Endodermal cell (in vitro differentiated cells): ENCODE data around the gene PTPN21. TPM values are rescaled to one million over a fixed set of nuclear protein-coding genes. Genes with fewer than 3 reads are reported as not detected.
A peak's percentile ranks its signal among the peaks of the same experiment; 100 is the strongest.

Experiments used
- DNase-seq: peaks from one replicate; pipeline ENCODE4 v3.0.0-alpha.2; 2017
- H3K27ac ChIP-seq: 2 replicates; pipeline ENCODE4 v1.5.1; 2013; ENCODE audit warnings: mild to moderate bottlenecking, low read depth, low read length, moderate library complexity
- H3K27me3 ChIP-seq: 2 replicates; pipeline ENCODE4 v1.6.1; 2013; ENCODE audit warnings: mild to moderate bottlenecking, low read length, moderate library complexity; ENCODE audit not compliant: insufficient read depth, control insufficient read depth, poor library complexity, severe bottlenecking
- H3K36me3 ChIP-seq: 2 replicates; pipeline ENCODE4 v1.7.0; 2013; ENCODE audit warnings: mild to moderate bottlenecking, low read length, moderate library complexity; ENCODE audit not compliant: control insufficient read depth, insufficient read depth
- H3K4me1 ChIP-seq: one replicate; pipeline ENCODE4 v1.7.0; 2013; ENCODE audit warnings: low read length; ENCODE audit not compliant: control insufficient read depth, insufficient read depth
- H3K4me3 ChIP-seq: 2 replicates; pipeline ENCODE4 v1.5.1; 2013; ENCODE audit warnings: mild to moderate bottlenecking, low read length, moderate library complexity
- H3K9ac ChIP-seq: 2 replicates; pipeline ENCODE4 v1.6.1; 2013; ENCODE audit warnings: mild to moderate bottlenecking, low read length, moderate library complexity; ENCODE audit not compliant: poor library complexity, severe bottlenecking; ENCODE audit errors: extremely low read depth
- H3K9me3 ChIP-seq: 2 replicates; pipeline ENCODE4 v1.6.1; 2013; ENCODE audit warnings: mild to moderate bottlenecking, low read length, moderate library complexity; ENCODE audit not compliant: control insufficient read depth
- H3K27ac Mint-ChIP-seq: 2 replicates; pipeline ENCODE4 v1.8.0; 2020; ENCODE audit warnings: mixed read lengths
- H3K27me3 Mint-ChIP-seq: 2 replicates; pipeline ENCODE4 v1.8.0; 2021; ENCODE audit warnings: mild to moderate bottlenecking, mixed read lengths; ENCODE audit not compliant: insufficient read depth
- H3K36me3 Mint-ChIP-seq: 2 replicates; pipeline ENCODE4 v1.8.0; 2020; ENCODE audit warnings: low read depth, mixed read lengths
- H3K4me1 Mint-ChIP-seq: 2 replicates; pipeline ENCODE4 v1.8.0; 2020; ENCODE audit warnings: mixed read lengths
- H3K4me3 Mint-ChIP-seq: 2 replicates; pipeline ENCODE4 v1.8.0; 2020; ENCODE audit warnings: mild to moderate bottlenecking, moderate library complexity, mixed read lengths
- H3K9me3 Mint-ChIP-seq: 2 replicates; pipeline ENCODE4 v1.8.0; 2020; ENCODE audit warnings: mild to moderate bottlenecking, mixed read lengths
- WGBS, 2 experiments: methylation state at CpG; one replicate each; pipeline versions ENCODE4 v1.1.5 to v1.1.7; 2013; ENCODE audit warnings: missing lambda C conversion rate in 2 of 2, mixed read lengths in 1 of 2; ENCODE audit not compliant: insufficient coverage in 1 of 2, insufficient read length in 1 of 2; 5-methylcytosine and 5-hydroxymethylcytosine counted together
- long read RNA-seq, 4 experiments: library from polyadenylated mRNA in 2 of 4; library from RNA in 1 of 4; library from capped mRNA in 1 of 4; stranded (forward) in 3 of 4; unstranded in 1 of 4; transcript quantifications; one replicate each; pipeline ENCODE4 v2.0.0, GENCODE V29; 2020 to 2021; ENCODE audit warnings: inconsistent platforms in 1 of 4
- polyA plus RNA-seq, 2 experiments: library from polyadenylated mRNA; stranded (reverse); fragments of 50-300 nt; gene quantifications; one replicate each; pipeline ENCODE4 v1.2.3, GENCODE V29; 2013
- total RNA-seq, 2 donors: library from RNA; stranded (reverse); fragmentation: NEBNext Ultra II Directional in 1 of 2; extraction: Animal tissue kit (Norgen Biotek cat#: 25700) in 1 of 2; gene quantifications; 2 replicates in 1 of 2; 3 replicates in 1 of 2; pipeline ENCODE4 v1.2.1, GENCODE V29; 2021
- TF ChIP-seq, protein P1 (sequence below): fragments of 200-600 bp; sonication (generic); conservative IDR thresholded peaks from 2 replicates; pipeline ENCODE4 v1.5.0; 2021; ENCODE audit warnings: antibody characterized with exemption, mild to moderate bottlenecking

Gene PTPN21
- total RNA-seq = 10 to 100 TPM; 23.8 to 45.5 TPM
- polyA plus RNA-seq (2013, experiment 1 of 2) = 15.0 TPM
- 15.1 TPM for polyA plus RNA-seq (2013, experiment 2 of 2)
- long read RNA-seq, experiment 1, full-length matches to known transcripts = 1 of 16 reads
- long read RNA-seq, experiment 1, partial matches to known transcripts = 4 of 16 reads
- long read RNA-seq, experiment 1, other reads (novel, unspliced or antisense) = 11 of 16 reads
- long read RNA-seq, experiment 2, full-length matches to known transcripts = 29 of 61 reads
- long read RNA-seq, experiment 2, partial matches to known transcripts = 18 of 61 reads
- long read RNA-seq, experiment 2, other reads (novel, unspliced or antisense) = 14 of 61 reads
- long read RNA-seq, experiment 3, partial matches to known transcripts = 5 of 6 reads
- long read RNA-seq, experiment 3, other reads (novel, unspliced or antisense) = 1 of 6 reads
- long read RNA-seq, experiment 4, partial matches to known transcripts = 2 of 5 reads
- long read RNA-seq, experiment 4, other reads (novel, unspliced or antisense) = 3 of 5 reads

DNA sequence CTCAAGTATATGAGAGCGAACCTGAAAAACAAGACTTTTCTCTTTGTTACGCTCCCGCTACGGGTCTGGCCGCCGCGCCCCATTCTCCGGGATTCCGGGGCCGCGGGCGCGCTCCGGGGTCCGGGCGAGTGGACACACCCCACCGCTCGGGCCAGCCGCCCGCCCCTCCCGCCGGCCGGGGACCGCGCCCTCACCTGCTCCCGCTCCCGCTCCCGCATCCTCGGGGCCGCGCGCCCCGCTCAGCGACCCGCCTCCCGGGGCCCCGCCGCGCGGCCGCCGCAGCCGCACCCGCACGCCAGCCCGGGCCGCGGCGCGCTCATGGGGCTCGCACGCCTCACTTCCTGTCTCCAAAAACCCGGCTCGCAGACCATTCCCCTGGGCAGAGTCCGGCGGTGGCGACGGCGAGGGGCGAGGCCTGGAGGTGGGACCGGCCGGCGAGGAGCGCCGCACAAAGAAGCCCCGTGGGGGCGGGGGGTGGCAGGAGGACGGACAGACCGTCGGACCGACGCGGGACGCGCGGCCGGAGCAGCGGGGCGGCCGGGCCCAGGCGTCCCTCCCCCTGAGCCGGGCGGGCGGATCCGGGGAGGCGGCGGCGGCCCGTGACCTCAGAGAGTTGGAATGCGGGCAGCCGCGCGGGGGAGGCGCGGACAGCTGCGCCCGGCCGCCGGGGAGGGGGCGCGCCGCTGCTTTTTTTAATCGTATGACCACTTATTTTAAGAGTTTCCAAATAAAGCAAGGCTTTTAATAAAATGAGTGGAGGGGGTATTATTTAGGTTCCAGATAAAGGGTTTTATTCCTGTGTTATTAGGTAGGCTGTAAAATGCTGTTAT lies at the start of gene PTPN21:
PTPN21 (minus strand) TSS at position 551 of the 830 bp plus-strand sequence. CDS start 4,590 bp downstream, outside the sequence.
- H3K27me3 Mint-ChIP-seq = no peaks in the 10 kb centered on the region
- peak within 1 kb of the TSS; percentile 95 for H3K27ac Mint-ChIP-seq
- TF ChIP-seq, protein P1, sequence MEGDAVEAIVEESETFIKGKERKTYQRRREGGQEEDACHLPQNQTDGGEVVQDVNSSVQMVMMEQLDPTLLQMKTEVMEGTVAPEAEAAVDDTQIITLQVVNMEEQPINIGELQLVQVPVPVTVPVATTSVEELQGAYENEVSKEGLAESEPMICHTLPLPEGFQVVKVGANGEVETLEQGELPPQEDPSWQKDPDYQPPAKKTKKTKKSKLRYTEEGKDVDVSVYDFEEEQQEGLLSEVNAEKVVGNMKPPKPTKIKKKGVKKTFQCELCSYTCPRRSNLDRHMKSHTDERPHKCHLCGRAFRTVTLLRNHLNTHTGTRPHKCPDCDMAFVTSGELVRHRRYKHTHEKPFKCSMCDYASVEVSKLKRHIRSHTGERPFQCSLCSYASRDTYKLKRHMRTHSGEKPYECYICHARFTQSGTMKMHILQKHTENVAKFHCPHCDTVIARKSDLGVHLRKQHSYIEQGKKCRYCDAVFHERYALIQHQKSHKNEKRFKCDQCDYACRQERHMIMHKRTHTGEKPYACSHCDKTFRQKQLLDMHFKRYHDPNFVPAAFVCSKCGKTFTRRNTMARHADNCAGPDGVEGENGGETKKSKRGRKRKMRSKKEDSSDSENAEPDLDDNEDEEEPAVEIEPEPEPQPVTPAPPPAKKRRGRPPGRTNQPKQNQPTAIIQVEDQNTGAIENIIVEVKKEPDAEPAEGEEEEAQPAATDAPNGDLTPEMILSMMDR = no peak
- Histone ChIP-seq H3K27me3 (no peaks in the 10 kb centered on the region), H3K4me1 (peaks cover 5% of the 10 kb centered on the region), H3K4me3 (peak within 1 kb of the TSS; percentile 85), H3K27ac (peak within 1 kb of the TSS; percentile 86), H3K9me3 (no peaks in the 10 kb centered on the region), H3K36me3 (peaks cover 16% of the 10 kb centered on the region), H3K9ac (peak within 1 kb of the TSS; percentile 91)
- WGBS, 2 experiments = 0% methylated on average over 103 of the region's 103 CpGs; no CpG with 5 or more reads in 1 of the 2 experiments
- no peaks in the 10 kb centered on the region for H3K9me3 Mint-ChIP-seq
- no peaks in the 10 kb centered on the region for H3K36me3 Mint-ChIP-seq
- peak; percentile 91 for DNase-seq
- peaks cover 22% of the 10 kb centered on the region for H3K4me1 Mint-ChIP-seq
- peak within 1 kb of the TSS; percentile 81 for H3K4me3 Mint-ChIP-seq

DNA sequence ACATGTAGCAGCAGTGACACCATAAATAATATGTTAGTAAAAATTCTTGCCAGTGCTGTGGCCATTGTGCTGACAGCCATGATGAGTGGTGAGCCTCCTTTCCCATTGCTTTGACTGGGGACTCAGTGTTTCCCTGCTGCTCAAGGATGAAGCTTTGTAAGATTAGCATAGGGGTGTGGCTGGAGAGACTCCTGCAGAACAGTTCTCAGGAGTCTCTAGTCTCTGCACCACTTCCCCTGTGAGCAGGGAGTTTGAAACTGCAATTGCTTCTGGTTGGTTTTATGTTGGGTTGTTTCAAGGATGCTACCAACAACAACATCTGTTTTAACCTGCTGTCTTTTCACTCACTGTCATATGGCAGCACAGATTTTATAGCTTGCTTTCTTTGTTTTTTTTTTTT lies 49.4 kb upstream of the PTPN21 start:
- no peak overlapping the region for H3K27ac Mint-ChIP-seq
- no peak for DNase-seq
- Histone ChIP-seq H3K4me3 (no peak overlapping the region), H3K9me3 (peaks cover 5% of the 10 kb centered on the region), H3K27ac (no peak overlapping the region), H3K9ac (no peak overlapping the region), H3K36me3 (peaks cover 90% of the 10 kb centered on the region), H3K4me1 (peaks cover 2% of the 10 kb centered on the region), H3K27me3 (no peaks in the 10 kb centered on the region)
- no peak overlapping the region for H3K4me3 Mint-ChIP-seq
- H3K9me3 Mint-ChIP-seq = peaks cover 6% of the 10 kb centered on the region
- H3K36me3 Mint-ChIP-seq = peaks cover 89% of the 10 kb centered on the region
- no peaks in the 10 kb centered on the region for H3K27me3 Mint-ChIP-seq
- peaks cover 14% of the 10 kb centered on the region for H3K4me1 Mint-ChIP-seq
- TF ChIP-seq, protein P1 = no peak

DNA sequence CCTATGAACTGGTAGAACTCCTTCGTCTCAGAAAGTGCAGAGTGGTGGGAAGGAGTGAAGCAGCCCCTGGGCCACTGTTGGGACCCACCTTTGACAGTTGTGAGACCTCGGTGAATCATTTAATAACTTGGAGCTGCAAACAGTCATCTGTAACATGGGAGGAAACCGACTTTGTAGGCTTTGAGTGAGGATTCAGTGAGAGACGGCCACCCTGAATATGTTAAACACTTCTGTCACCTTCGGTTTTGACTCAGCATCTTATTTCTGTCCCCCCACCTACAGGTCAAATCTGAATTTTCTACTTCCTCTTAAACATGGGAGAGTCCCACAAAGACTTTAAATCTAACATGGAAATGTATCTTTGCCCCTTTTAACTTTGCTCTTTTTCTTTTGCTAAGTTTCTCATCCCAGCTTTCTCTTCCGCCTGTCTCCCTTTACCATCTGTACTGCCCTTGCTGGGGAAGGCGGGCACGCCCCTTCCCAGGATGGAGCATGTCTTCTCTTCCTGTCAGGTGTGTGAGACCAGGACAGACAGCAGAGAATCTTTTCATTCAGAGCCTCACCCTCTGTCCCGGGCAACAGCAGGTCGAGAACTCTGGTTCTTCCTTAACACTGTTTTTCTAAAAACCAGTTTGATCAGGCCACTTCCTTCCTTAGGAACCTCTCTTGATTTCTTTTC lies 45.1 kb upstream of the PTPN21 start:
- Histone ChIP-seq H3K4me1 (no peaks in the 10 kb centered on the region), H3K36me3 (peaks cover 93% of the 10 kb centered on the region), H3K9me3 (no peaks in the 10 kb centered on the region), H3K9ac (no peak overlapping the region), H3K27ac (no peak overlapping the region), H3K27me3 (no peaks in the 10 kb centered on the region), H3K4me3 (no peak overlapping the region)
- Mint-ChIP-seq H3K27ac (no peak overlapping the region), H3K27me3 (no peaks in the 10 kb centered on the region), H3K4me3 (no peak overlapping the region), H3K9me3 (no peaks in the 10 kb centered on the region), H3K36me3 (peaks cover 92% of the 10 kb centered on the region), H3K4me1 (peaks cover 14% of the 10 kb centered on the region)
- TF ChIP-seq, protein P1 = no peak
- no peak for DNase-seq
- 92 to 94% methylated on average over 8 to 10 of the region's 10 CpGs for WGBS, 2 experiments
